ENCODE measurements around the gene SYT11.
"Not testable (repeated sequence)": the region's sequence is repeated elsewhere in the genome, so short reads cannot be mapped to it uniquely, and the experiment has no call there.

SYT11 gene

DNA sequence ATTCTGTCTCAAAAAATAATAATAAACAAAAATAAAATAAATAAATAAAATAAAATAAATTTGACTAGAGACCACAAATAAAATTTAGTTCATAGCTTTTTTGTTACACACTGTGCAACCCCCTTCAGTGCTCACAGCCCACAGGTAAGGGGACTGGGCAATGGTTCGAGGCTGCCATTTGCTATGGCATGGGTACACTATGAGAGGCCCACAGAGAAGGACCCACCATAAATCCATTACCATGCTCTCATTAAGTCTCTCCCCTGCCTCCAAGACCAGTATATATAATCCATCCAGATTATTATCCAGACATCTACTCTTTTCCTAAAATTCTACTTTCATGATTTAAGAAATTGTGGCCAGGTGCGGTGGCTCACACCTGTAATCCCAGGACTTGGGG lies 60.4 kb downstream of the SYT11 start (continued):
- TF ChIP-seq ARNTL (CRISPR knock-in tag; IDR thresholded peaks at IDR 0.05; ENCODE audit: borderline replicate concordance, low read depth), result no peak

DNA sequence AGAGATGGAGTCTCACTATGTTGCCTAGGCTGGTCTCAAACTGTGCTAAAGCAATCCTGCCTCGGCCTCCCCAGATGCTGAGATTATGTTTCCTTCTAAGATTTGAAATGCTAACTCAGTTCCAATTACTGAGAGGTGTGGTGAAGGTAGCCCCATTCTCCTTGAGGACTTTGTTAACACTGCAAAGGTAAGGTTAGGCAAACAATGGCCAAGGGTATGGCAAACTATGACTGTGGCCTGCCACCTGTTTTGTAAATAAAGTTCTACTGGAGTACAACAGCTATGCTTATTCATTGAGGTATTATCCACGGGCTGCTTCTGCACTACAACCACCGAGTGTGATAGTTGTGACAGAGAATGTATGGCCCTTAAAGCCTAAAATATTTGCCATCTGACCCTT lies 61.4 kb downstream of the SYT11 start:
- no peak for TF ChIP-seq ISL1 (CRISPR knock-in tag; IDR thresholded peaks at IDR 0.05)
- TF ChIP-seq RARB (CRISPR knock-in tag; IDR thresholded peaks at IDR 0.05), result no peak
- no peak for TF ChIP-seq PPARA (CRISPR knock-in tag; IDR thresholded peaks at IDR 0.05; ENCODE audit: borderline replicate concordance)
- TF ChIP-seq, protein P1, sequence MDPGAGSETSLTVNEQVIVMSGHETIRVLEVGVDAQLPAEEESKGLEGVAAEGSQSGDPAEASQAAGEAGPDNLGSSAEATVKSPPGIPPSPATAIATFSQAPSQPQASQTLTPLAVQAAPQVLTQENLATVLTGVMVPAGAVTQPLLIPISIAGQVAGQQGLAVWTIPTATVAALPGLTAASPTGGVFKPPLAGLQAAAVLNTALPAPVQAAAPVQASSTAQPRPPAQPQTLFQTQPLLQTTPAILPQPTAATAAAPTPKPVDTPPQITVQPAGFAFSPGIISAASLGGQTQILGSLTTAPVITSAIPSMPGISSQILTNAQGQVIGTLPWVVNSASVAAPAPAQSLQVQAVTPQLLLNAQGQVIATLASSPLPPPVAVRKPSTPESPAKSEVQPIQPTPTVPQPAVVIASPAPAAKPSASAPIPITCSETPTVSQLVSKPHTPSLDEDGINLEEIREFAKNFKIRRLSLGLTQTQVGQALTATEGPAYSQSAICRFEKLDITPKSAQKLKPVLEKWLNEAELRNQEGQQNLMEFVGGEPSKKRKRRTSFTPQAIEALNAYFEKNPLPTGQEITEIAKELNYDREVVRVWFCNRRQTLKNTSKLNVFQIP (CRISPR knock-in tag; IDR thresholded peaks at IDR 0.05; ENCODE audit: borderline replicate concordance, low read depth), result no peak
- TF ChIP-seq, protein P2, sequence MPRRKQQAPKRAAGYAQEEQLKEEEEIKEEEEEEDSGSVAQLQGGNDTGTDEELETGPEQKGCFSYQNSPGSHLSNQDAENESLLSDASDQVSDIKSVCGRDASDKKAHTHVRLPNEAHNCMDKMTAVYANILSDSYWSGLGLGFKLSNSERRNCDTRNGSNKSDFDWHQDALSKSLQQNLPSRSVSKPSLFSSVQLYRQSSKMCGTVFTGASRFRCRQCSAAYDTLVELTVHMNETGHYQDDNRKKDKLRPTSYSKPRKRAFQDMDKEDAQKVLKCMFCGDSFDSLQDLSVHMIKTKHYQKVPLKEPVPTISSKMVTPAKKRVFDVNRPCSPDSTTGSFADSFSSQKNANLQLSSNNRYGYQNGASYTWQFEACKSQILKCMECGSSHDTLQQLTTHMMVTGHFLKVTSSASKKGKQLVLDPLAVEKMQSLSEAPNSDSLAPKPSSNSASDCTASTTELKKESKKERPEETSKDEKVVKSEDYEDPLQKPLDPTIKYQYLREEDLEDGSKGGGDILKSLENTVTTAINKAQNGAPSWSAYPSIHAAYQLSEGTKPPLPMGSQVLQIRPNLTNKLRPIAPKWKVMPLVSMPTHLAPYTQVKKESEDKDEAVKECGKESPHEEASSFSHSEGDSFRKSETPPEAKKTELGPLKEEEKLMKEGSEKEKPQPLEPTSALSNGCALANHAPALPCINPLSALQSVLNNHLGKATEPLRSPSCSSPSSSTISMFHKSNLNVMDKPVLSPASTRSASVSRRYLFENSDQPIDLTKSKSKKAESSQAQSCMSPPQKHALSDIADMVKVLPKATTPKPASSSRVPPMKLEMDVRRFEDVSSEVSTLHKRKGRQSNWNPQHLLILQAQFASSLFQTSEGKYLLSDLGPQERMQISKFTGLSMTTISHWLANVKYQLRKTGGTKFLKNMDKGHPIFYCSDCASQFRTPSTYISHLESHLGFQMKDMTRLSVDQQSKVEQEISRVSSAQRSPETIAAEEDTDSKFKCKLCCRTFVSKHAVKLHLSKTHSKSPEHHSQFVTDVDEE (CRISPR knock-in tag; IDR thresholded peaks at IDR 0.05), result no peak
- no peak for TF ChIP-seq SNAI2 (CRISPR knock-in tag; IDR thresholded peaks at IDR 0.05)
- TF ChIP-seq ZNF70 (CRISPR knock-in tag; IDR thresholded peaks at IDR 0.05), result no peak
- TF ChIP-seq ZNF565 (CRISPR knock-in tag; conservative IDR thresholded peaks at IDR 0.05; ENCODE audit: low read depth), result no peak
- no peak for TF ChIP-seq ARNTL (CRISPR knock-in tag; IDR thresholded peaks at IDR 0.05; ENCODE audit: borderline replicate concordance, low read depth)
- TF ChIP-seq ESRRG (CRISPR knock-in tag; IDR thresholded peaks at IDR 0.05), result no peak
- no peak for TF ChIP-seq ZNF8 (CRISPR knock-in tag; IDR thresholded peaks at IDR 0.05)
- TF ChIP-seq, protein P3, sequence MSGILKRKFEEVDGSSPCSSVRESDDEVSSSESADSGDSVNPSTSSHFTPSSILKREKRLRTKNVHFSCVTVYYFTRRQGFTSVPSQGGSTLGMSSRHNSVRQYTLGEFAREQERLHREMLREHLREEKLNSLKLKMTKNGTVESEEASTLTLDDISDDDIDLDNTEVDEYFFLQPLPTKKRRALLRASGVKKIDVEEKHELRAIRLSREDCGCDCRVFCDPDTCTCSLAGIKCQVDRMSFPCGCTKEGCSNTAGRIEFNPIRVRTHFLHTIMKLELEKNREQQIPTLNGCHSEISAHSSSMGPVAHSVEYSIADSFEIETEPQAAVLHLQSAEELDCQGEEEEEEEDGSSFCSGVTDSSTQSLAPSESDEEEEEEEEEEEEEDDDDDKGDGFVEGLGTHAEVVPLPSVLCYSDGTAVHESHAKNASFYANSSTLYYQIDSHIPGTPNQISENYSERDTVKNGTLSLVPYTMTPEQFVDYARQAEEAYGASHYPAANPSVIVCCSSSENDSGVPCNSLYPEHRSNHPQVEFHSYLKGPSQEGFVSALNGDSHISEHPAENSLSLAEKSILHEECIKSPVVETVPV (CRISPR knock-in tag; IDR thresholded peaks at IDR 0.05), result no peak
- no peak for TF ChIP-seq TCF4 (CRISPR knock-in tag; IDR thresholded peaks at IDR 0.05; ENCODE audit: borderline replicate concordance)
- TF ChIP-seq, protein P4, sequence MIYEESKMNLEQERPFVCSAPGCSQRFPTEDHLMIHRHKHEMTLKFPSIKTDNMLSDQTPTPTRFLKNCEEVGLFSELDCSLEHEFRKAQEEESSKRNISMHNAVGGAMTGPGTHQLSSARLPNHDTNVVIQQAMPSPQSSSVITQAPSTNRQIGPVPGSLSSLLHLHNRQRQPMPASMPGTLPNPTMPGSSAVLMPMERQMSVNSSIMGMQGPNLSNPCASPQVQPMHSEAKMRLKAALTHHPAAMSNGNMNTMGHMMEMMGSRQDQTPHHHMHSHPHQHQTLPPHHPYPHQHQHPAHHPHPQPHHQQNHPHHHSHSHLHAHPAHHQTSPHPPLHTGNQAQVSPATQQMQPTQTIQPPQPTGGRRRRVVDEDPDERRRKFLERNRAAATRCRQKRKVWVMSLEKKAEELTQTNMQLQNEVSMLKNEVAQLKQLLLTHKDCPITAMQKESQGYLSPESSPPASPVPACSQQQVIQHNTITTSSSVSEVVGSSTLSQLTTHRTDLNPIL (CRISPR knock-in tag; IDR thresholded peaks at IDR 0.05; ENCODE audit: low read depth), result no peak
- no peak for TF ChIP-seq ZFP30 (CRISPR knock-in tag; IDR thresholded peaks at IDR 0.05)
- TF ChIP-seq GLIS3 (CRISPR knock-in tag; IDR thresholded peaks at IDR 0.05), result no peak
- TF ChIP-seq, protein P5, sequence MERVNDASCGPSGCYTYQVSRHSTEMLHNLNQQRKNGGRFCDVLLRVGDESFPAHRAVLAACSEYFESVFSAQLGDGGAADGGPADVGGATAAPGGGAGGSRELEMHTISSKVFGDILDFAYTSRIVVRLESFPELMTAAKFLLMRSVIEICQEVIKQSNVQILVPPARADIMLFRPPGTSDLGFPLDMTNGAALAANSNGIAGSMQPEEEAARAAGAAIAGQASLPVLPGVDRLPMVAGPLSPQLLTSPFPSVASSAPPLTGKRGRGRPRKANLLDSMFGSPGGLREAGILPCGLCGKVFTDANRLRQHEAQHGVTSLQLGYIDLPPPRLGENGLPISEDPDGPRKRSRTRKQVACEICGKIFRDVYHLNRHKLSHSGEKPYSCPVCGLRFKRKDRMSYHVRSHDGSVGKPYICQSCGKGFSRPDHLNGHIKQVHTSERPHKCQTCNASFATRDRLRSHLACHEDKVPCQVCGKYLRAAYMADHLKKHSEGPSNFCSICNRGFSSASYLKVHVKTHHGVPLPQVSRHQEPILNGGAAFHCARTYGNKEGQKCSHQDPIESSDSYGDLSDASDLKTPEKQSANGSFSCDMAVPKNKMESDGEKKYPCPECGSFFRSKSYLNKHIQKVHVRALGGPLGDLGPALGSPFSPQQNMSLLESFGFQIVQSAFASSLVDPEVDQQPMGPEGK (CRISPR knock-in tag; IDR thresholded peaks at IDR 0.05; ENCODE audit: borderline replicate concordance), result no peak
- TF ChIP-seq CSDC2 (CRISPR knock-in tag; IDR thresholded peaks at IDR 0.05), result no peak
- no peak for TF ChIP-seq OSR1 (CRISPR knock-in tag; IDR thresholded peaks at IDR 0.05)
- TF ChIP-seq ZFP3 (CRISPR knock-in tag; IDR thresholded peaks at IDR 0.05), result no peak
- no peak for ATAC-seq

DNA sequence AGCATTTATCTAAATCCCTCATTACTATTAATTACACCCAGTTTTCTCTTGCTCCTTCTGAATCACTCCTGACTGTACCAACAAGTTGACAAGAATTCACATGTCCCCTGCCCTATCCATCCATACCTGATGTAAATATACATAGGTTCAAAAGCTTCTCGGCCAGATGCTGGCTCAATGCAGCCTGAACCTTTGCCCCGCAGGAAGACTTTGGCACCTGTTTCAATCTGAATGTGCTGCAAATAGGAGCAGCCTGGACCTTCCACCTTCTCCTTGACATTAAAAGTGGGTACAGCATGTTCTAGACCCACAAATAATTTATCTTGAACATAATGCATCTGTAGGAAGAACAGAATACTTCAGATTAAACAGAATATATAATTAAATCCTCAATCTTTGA lies 66.1 kb downstream of the SYT11 start:
- ATAC-seq, result no peak
- TF ChIP-seq ZNF70 (CRISPR knock-in tag; IDR thresholded peaks at IDR 0.05) (no peak), RARB (CRISPR knock-in tag; IDR thresholded peaks at IDR 0.05) (no peak), BACH2 (CRISPR knock-in tag; IDR thresholded peaks at IDR 0.05; ENCODE audit: borderline replicate concordance) (no peak), ESRRG (CRISPR knock-in tag; IDR thresholded peaks at IDR 0.05) (no peak)

DNA sequence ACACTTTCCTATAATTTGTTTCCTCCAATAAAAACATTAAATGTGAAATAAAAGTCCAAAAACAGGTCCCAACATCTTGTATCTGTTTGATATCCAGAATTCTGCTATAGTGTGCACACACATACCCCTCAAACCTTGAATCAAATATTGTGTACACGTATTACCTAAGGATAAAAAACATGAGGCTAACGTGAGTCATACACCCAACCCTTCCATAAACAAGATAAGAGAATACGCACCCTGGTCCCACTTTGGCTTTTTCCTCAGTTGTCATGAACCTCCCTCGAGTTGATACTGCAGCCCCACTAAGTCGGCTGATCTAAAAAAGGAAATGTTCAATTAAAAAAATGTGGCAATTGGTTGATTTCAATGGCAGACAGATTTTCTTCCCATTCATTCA lies 69.7 kb downstream of the SYT11 start:
- no peak for TF ChIP-seq RARB (CRISPR knock-in tag; IDR thresholded peaks at IDR 0.05)
- TF ChIP-seq, protein P1 (CRISPR knock-in tag; IDR thresholded peaks at IDR 0.05; ENCODE audit: borderline replicate concordance, low read depth), result no peak
- no peak for TF ChIP-seq ZFP3 (CRISPR knock-in tag; IDR thresholded peaks at IDR 0.05)
- no peak for TF ChIP-seq PPARA (CRISPR knock-in tag; IDR thresholded peaks at IDR 0.05; ENCODE audit: borderline replicate concordance)
- no peak for TF ChIP-seq CSDC2 (CRISPR knock-in tag; IDR thresholded peaks at IDR 0.05)
- TF ChIP-seq ZNF565 (CRISPR knock-in tag; conservative IDR thresholded peaks at IDR 0.05; ENCODE audit: low read depth), result no peak
- TF ChIP-seq, protein P5 (CRISPR knock-in tag; IDR thresholded peaks at IDR 0.05; ENCODE audit: borderline replicate concordance), result no peak
- no peak for ATAC-seq

DNA sequence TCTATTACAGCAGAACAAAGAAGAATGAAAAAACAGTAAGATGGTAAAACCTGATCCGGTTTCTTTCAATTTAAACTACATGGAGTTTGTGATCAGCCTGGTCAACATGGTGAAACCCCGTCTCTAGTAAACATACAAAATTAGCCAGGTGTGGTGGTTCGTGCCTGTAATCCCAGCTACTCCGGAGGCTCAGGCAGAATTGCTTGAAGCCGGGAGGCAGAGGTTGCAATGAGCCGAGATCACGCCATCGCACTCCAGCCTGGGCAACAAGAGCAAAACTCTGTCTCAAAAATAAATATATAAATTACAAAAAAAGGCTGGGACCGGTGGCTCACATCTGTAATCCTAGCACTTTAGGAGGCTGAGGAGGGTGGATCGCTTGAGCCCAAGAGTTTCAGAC lies 71.4 kb downstream of the SYT11 start:
- ATAC-seq, result not testable (repeated sequence)
